Glomerular visceral epithelial cell (primary cell): ENCODE results near the gene RAP1GAP2.
"Not testable (repeated sequence)": the region's sequence is repeated elsewhere in the genome, so short reads cannot be mapped to it uniquely, and the experiment has no call there.

Experiments used
- DNase-seq: peaks from one replicate; pipeline ENCODE4 v3.0.0-alpha.2; 2016; ENCODE audit errors: extremely low spot score

The RAP1GAP2 gene

DNA sequence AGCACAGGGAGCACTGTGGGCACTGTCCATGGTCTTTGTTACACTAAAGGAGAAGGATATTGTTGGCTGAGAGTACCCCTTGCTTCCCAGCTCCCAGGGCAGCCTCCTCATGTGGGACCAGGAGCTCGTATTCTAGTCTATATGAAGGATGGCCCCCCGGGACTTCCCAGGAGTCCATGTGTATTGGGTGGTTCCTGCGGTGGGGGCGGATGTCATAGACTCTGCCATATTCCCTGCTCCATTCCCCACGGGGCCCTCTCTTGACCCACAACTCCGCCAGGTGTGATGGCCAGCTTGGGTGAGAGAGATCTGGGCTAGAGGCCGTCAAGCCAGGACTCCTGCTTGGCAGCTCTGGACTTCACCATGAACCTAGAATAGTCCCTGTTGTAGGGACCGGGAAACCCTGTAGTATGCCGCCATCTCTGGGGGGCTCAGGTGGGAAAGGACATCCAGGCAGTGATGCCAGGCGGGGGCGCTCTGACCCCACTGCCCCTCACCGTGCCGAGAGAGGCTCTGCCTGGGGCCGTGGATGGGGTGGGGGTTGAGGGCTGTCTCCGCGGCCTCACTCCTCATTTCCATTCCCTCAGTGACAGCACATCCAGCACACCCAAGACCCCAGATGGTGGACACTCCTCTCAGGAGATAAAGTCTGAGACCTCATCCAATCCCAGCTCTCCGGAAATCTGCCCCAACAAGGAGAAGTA, 229.3 kb downstream of the RAP1GAP2 start:
- no peak for DNase-seq

DNA sequence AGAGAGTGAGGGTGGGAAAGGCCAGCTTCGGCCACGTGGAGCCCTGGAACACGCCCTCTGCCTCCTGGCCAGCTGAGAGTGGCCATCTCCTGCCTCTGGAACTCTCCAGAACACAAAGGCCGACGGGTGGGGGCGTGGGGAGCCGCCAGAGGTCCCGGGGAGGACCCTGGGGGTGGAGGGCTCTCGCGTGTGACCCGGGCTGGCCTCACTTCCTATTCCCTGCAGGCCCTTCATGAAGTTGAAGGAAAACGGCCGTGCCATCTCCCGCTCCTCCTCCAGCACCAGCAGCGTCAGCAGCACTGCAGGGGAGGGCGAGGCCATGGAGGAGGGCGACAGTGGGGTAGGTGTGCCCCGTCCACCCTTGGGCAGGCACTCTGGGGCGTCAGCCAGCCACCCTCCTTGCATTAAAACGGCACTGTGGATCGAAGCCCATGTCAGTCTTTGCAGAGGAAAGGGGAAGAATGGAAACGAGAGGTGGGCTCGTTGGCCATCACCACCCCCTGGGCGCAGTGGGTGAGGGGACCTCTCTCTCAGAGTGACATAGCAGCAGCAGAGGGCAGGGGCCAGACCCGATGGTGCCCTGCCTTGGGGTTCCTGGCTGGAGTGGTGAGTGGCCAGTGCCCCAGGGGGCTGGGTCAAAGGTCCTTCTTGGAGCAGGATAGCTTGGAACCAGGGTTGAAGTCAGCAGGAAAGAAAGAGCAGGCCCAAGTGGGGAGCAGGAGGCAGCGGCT, 230.1 kb downstream of the RAP1GAP2 start:
- DNase-seq, result no peak

DNA sequence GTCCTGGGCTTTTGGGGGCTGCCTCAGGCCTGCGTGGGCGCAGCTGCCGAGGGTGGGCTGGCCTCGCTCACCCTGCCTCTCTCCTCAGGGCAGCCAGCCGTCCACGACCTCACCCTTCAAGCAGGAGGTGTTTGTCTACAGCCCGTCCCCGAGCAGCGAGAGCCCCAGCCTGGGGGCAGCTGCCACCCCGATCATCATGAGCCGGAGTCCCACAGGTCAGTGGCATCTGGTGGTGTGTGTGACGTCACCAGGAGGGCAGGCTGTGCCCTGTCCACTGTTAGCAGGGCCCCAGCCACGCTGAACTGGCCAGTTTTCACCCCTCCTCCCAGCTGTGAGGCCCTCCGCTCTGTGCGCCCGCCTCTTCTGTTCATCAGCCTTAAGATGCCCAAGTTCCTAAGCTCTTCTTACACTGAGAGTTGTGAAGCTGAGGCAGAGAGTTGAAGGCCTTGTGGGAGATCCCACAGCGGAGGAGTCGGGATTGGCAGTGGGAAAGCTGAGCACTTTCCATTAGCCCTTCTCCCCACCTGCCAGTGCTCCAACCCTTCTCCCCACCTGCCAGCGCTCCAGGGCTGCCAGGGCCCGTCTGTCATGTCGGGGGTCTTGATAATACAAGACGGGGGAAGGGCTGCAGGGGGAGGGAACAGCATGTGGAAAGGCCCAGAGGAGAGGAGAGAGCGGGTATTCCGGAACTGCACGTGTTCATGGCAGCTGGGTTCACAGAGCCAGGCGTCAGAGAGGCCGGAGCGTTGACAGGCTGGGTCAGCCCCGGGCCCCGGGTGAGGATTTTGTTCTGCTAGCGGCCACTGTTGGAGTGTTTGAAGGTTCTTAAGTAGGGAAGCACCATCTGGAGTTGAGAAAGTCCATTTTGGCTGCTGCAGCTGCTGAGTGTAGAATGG, 230.9 kb downstream of the RAP1GAP2 start:
- DNase-seq, result no peak

DNA sequence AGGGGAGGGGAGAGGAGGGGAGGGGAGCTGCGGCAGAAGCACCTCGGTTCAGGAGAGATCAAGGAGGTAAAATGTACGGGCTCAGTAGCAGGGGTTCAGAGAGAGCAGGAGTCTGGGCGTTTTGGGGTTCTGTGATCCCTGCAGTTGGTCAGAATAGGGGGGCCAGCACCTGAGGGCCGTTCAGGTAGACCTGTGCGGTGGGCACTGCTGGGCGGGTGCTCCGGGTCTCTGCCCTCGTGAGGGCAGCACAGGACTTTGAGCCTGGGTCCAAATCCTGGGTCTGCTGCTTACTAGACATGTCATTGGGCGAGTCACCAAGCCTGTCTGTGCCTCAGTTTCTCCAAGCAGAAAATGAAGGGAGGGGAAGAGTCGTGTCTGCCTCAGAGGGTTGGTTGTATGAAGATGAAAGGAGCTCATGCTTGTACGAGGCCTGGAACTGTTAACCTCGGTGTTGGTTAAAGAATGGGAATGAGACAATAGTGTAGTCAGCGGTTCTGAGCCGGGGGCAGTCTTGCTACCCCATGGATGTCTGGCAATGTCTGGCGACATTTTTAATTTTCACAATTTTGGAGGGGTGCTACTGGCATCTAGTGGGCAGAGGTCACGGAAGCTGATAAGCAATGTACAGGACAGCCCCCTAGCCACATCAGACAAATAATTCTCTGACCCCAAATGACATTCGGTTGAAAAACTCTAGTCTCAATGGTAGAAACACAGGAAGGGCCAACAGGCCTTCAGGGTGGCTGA, 231.7 kb downstream of the RAP1GAP2 start:
- DNase-seq, result no peak

DNA sequence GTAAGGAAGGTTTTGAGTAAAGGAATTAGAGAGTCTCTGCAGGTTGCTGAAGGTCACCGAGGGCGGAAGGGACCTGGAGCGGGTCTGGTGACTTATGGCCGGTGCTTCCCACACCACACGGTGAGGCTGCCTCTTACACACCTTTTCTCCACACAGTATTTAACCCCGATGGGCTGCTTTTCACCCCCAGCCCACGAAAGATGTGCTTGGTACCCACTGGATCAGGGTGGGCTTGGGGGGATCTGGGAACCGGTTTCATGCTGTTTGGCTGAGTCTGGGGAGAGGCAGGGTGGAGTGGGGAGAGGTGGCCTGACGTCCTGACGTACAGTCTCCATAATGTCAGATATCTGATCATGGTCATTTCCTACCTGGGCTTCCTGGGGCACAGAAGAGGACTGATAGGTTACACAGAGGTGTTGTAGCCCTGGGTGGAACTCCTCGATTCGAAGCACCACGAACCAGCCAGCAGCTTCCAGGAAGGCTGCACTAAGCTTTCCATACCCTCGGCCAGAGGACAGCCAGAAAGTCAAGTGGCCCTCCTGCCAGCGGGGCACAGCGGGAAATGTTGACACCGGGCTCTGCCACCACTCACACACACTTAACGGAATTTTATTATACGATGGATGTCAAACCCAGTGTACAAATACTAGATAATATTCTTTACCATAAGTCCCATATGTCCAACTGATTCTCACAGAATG, 233.1 kb downstream of the RAP1GAP2 start:
- DNase-seq, result no peak

DNA sequence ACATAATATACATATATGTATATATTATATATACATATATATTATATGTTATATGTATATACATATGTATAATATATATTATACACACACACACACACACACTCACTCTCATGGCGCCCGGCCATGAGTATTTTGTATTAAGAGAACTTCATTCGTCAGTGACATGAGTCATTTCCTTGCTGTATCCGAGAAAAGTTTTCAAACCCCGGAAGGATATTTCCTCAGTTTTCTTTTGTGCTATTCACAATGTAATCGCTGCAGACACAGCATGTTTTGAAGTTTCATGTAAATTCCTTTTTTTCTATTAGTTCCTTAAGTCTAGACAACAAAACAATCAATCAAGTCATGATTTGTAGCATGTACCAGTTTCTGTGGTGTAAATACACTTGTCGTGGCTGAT, 233.9 kb downstream of the RAP1GAP2 start:
- DNase-seq, result no peak

DNA sequence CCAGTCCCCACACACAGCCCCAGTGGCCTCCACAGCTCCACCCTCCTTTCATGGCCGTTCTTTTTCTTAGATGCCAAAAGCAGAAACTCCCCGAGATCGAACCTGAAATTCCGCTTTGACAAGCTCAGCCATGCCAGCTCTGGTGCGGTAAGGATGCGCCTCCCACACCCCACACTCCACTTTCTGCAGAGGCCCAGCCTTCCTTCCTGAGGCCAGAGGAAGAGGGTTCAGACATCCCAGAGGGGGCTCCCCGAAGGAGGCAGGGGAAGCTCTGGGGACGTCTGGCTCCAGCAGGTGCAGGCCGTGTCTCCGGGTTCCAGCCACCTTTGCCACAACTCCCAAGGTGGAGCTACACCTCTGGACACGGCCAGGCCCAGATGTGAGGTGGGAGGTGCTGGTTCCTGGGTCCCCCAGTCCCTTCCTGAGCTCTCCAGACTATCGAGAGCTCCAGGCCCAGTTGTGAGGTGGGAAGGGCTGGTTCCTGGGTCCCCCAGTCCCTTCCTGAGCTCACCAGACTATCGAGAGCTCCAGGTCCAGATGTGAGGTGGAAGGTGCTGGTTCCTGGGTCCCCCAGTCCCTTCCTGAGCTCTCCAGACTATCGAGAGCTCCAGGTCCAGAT, 234.7 kb downstream of the RAP1GAP2 start:
- not testable (repeated sequence) for DNase-seq

DNA sequence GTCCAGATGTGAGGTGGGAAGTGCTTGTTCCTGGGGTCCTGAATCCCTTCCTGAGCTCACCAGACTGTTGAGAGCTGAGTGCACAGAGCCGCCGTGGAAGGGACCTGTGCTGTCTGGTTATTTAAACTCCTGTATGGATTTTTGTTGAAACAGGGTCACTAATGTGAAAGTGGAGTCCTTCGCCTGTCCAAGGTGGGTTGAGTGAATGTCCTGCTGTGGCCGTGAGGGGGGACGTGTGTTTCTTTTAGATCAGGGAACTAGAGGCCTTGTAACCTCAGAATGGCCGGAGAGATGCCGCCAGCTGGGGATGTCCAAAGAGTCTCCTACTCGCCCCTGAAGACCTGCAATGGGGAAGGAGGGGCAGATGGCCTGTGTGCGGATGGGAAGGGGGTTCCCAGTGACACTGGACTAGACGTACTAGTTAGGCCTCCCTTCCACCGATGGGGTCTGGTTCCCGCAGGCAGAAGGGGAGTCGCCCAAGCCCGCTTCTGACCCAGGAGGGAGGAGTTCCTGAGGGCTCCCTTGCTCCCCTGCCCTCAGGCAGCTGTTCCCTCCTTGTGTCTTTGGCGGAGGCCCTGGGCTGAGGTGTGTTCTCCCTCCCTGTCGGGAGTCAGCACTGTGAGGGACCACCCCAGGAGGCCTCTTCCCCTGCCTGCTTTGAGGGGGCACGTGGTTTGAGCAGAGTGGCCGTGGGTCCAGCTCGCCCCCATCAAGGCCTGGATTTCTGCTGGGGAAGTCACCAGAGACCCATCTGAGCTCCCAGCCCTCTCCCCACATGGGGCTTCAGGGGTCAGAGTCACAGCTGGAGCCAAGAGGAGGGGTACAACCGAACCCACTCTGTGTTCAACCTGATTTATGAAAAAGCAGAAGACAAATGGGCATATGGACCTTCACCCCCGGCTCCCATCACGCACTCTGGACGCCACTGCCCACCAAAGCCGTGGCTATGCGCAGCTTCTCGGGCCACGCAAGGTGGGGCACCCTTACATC, 236.3 kb downstream of the RAP1GAP2 start:
- no peak for DNase-seq

DNA sequence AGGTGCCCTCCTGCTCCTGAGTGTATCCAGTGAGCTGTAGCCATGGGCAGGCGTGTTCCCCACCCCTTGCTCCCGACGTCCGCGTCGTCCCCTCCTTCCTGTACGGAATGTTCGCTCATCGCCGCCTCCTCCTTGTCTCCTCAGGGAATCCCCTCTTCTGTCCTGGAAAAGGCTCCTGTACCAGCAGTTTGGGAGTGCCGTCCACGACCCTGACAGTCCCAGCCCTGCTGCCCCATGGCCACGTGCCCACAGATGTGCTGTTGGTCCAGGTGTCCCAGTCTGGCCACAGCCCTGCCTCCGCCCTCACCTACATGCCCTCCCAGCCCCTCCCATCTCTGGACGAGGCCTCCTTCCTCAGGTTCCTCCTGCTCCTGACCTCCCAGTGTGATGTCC, 237.0 kb downstream of the RAP1GAP2 start:
- no peak for DNase-seq

DNA sequence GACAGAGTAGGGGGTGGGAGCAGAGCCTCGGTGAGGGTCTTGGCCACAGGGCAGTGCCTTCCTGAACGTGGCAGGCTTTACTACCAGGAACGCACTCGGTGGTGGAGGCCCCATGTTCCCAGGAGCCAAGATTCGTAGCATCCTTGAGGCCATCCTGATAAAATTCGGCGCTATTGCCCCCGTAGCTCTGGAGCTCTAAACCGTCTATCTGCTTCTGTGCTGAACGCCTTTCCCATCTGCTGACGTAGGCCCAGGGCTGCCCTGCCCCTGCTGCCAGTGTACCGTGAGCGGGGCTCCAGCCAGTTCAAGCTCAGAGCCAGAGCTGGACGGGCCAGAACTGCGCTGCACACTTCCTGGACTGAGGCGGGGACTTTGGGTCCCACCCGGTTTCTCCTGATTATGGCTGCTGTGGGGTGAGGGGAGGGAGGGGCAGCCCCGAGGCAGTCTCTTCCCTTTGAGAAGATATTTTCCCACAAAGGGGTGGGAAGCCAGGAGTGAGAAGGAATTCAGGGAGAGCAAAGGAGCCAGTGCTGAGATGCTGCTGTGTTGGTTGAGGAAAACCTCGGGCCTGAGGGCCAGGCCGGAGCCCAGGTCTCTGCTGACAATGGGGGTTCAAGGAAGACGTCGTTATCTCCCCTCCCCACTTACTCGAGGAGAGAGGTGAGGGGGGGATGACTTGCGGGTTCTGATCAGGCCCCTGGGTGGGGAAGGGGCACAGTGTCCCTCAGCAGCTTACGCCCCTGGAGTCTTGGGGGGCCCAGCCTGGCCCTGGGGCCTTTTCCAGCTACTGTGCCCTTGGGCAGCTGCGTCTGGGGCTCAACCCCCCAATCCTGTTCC, 237.7 kb downstream of the RAP1GAP2 start:
- no peak for DNase-seq

DNA sequence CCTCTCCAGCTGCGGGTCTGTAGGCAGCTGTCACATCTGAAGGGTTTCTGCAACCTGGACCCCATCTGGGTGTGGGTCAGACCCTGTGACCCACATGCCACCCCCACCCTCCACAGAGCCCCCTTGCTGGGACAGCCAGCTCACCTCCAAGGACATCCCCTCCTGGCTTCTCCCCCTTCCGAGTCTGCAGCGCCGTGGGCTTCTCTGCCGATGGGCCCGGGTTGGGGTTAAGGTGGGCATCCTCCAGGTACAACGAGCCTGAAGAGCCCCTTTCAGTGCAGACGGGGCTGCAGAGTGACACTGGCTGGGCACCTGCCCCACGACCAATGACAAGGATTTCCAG, 238.3 kb downstream of the RAP1GAP2 start:
- no peak for DNase-seq

DNA sequence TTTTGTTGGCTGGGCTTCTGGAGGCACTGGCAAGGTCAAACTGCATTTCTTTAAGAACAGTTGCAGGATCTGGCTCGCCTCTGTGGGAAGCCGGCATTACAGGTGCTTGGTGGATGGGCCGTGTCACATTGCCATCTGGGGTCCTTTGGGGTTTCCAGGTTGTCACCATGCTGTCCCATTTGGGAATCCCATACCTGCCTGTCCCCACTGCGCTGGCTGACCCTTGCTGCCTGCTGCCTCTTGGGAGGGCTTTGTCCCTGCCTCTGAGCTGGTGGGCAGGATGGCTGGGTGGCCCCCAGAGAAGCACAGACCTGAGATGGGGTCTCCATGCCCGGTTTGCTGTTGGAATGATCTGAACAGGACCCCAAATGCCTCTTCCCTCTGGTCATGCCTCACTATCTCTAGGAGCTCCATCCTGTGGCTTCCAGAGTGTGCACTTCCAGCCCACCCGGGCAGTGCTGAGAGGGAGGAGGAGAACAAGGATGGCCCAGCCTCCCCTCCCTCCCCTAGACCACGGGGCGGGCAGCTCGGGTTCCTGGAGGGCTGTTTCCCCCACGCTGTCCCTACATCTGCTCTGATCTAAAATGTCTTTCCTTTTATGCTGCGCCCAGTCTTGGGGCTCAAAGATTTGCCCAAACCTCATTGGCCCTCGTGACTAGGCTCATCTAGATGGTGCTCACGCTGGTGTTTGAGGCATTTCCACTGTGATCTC, 239.2 kb downstream of the RAP1GAP2 start:
- no peak for DNase-seq

DNA sequence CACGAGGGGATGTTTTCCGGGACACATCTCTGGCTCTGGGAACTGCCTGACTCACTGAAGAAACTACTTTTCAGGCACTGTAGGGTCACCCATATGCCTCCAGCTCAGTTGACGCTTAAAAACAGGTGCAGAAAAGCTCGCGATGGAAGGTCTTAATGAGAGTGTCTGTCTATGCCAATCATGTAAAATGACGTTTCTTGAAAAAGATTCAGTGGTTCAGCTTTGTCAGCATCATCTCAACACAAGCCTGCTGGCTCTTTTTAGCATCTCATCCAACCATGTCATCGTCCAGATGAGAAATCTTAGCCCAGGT, 239.7 kb downstream of the RAP1GAP2 start:
- no peak for DNase-seq

DNA sequence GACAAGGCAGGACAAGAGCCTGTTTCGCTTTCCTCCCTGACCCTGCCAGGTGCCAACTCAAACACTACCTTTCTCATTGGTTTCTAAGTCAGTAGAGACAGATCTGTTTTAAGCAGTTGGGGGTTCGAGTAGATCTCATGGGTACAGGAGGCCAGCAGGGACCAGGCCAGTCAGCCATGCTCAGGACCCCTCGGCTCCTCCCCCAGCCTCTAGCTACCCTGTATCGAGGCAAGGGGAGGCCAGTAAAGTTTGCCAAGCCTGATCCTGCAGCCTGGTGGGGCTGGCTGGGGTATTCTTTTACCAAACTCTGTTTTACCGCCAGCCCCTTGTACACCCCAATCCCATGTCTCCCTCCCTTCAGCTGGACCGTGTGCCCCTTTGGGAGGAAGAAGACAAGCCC, 240.6 kb downstream of the RAP1GAP2 start:
- DNase-seq, result no peak

DNA sequence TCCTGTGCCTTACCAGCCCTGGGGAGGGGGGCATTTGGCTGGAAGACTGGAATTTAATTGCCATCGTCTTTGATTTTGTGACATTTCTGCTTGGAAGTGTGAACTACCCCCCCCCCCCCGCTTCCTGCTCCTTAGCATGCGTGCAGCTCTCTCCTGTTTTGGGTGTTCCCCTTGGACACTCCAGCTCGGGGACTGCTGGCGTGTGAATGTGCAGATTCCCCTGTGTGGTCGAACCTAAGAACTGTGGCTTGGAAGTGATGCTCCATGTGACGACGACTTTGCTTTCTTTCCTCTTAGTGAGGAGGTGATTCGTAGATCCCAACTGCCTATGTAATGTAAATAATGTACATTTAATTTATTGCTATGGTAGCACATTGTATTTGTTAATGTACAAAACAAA, 241.0 kb downstream of the RAP1GAP2 start:
- no peak for DNase-seq

DNA sequence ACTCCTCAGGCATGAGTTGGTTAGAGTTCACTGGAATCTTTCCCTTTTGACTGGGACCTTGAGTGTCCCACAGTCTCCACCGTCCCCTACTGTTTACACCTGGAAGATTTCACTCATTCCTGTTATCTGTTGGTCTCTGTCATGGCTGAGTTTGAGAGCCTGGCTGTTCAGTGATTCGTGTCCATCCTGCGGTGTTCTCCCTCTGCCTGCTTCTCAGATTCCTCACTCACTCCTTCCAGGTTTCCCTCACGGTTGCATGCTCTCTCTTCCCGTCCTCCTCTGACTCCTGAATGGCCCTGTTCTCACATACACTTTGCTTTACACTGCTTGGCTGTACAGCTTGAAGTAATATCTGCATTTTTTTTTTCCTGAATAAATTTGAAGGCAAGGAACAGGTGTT, 242.7 kb downstream of the RAP1GAP2 start:
- DNase-seq, result peak; percentile 23

DNA sequence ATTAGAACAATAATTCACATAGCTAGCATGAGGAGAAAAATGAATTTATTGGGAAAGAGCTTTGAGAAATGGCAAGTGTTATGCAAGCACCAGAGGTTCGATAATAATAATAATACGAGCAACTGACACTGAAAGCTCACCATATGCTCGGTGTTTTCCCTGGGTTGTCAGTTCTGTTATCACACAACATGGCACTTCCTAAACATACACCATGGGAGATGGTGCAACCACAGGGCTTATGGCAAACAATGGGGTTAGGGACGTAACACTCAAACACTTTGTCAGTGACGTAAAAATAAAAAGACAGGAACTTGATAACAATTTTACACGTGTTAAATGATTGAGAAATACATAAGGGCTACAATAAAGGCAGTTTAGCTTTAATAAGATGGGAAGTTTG, 243.5 kb downstream of the RAP1GAP2 start:
- DNase-seq, result no peak

DNA sequence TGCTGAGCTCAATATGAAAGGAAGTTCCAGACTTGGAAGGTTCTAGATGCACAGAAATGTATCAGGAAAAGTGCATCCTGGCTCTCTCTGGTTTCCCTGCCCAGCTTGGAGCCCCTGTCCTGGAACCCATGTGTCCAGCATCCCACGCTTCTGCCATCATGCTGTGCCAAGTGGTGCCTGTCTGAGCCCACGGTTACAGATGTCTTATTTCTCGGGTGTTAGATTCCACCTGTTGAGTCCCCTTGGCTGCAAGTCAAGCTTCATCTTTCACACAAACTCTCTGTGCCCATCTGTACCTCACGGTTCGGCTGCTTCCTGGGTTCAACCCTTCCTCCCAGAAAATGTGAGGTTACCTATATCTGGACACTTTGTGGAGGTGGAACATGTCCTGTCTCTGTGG, 244.6 kb downstream of the RAP1GAP2 start:
- no peak for DNase-seq
